ENCODE measurements around the gene STKLD1.
"Not testable (repeated sequence)": the region's sequence is repeated elsewhere in the genome, so short reads cannot be mapped to it uniquely, and the experiment has no call there.

The STKLD1 gene

DNA sequence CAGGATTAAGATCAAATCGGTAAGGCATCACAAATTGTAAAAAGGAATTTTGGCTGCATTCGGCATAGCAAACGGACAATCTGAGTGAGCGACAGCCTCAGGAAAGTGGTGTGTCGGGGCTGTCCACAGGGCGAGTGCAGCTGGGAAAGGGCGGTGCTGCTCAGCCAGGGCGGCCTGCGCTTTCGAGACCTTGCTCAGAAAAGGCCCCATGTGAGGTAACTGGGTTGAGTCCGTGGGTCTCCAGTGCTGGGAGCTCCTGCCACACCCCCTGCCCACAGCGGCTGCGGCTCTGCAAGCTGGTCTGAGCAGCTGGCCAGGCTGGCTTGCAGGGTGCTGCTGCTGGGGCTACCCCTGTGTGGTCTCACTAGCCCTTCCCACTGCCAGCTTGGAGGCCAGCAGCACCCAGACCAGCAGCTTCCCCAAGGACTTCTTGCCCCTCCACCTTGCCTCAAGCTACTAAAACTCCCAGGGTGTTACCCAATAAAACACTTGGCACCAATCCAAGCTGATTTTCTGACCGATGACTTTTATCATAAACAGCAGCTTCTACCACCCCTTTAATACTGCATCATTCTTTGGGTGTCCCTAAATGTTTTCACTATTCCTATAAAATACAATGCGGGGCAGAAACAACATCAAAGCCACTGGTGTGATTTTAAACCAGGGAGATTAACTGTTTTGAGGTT is 13.7 kb upstream of the STKLD1 start:
- DNase-seq (ENCODE audit: low spot score) = no peak

DNA sequence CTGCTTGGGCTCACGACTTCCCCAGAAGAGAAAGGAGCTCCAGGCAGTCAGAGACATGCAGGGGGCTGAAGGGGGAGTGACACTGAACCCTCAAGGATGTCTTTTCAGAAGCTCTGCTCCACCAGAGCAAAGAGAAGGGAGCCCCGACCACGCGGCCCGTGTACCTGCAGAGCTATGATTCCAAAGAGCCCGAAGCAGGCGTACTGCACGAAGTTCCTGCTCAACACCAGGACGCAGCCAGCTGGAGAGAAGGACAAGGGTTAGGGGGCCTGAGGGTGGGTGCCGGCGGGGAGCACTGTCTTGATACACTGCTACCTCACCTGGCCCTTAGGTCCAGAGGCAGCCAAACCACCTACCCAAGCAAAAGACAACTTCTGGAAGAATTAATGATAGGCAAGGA is 9.7 kb upstream of the STKLD1 start:
- no peak for DNase-seq (ENCODE audit: low spot score)

DNA sequence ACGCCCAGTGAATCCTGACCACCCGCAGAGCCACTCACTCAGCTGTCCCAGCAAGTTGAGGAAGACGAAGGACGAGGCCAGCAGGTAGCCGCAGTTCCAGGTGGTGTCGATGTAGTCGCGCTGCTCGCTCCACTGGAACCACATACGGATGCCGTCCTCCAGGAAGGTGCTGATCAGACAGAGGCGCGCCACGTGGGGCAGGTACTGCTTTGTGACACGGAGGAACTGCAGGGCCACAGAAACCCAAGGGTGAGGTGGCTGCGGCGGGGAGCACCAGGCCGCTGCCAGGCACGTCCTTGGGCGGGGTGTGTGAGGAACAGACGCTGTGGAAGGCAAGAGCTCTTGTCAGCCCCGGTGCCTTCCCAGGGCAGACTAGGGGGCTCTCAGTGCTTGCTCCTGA is 8.9 kb upstream of the STKLD1 start:
- DNase-seq (ENCODE audit: low spot score) = no peak

DNA sequence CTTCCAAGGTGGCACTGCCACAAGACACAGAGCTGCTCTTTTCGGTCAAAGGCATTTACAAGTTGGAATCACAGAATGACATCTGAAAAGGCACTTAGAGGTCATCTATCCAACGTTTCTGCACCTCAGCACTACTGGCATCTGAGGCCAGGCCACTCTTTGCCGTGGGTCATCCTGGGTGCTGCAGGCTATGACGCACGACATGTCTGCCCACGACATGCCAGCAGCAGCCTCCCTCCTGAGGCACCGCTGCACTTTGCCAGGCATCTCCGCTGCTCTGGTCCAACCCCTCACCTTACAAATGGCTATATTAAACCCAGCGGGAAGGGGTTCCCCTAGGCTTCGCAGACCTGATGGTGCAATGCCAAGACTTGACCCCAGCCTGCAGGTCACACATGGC is 8.4 kb upstream of the STKLD1 start:
- no peak for DNase-seq (ENCODE audit: low spot score)

DNA sequence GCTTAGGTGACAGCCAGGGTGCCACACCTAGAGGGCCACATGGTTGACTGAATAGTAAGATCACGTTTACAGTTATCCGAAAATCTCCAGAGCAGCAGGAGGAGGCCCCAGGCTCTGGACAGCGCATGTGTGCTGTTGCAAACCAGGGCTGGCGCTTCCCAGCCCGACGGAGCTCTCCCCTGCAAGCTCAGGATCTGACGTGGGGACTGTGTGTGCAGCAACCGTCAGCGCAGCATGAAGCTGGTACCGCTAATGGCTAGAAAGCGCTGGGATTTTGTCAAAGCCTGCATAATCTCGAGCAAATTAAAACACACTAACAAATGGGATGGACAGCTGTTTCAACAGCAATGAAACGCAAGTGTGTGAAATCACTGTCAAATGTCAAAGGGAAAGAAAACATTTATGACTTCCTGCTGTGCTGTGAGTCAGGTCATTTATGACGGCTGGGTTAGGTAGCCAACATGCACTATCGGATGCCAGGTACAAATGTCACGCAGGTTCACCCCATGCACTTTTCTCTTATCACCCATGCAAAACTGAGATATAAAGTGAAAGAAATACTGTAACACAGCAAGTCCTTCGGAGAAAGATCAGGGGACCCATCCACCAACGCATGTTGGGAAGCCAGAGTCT is 7.8 kb upstream of the STKLD1 start:
- DNase-seq (ENCODE audit: low spot score) = no peak

DNA sequence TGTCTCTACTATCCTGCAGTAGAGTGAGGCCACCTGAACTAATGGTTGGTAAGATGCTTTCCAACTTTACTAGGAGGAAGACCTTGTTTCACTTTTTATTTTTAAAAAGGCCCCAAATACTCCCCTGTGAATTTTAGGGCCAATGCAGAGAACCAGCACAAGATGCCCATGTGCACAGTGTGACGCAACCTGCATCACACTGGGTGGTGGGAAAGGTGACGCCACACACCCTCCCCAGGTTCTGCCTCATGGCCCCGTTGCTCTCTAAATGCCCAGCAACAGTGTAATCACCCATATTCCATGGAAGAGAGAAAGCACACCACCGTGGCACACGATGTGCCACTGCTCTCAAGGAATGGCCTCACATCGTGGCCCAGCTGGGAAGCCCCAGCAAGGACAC is 6.7 kb upstream of the STKLD1 start:
- no peak for DNase-seq (ENCODE audit: low spot score)

DNA sequence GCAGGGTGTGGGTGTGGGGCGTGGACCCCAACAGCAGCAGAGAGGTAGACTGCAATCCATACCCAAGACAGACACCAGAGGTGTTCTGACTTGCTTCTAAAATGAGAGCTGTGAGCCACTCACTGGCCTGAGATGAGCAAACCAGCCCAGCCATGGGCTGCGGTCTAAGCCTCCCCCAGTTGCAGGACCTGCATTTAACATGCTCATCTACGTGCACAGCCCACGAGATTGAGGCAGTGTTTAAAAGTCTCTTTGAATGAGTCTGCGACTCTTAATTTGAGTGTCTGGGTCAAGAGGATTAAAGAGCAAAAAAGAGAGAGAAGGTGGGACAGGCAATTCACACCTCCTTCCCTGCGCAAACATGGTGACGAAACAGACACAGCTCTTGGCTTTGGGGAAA is 6.2 kb upstream of the STKLD1 start:
- DNase-seq (ENCODE audit: low spot score) = no peak

DNA sequence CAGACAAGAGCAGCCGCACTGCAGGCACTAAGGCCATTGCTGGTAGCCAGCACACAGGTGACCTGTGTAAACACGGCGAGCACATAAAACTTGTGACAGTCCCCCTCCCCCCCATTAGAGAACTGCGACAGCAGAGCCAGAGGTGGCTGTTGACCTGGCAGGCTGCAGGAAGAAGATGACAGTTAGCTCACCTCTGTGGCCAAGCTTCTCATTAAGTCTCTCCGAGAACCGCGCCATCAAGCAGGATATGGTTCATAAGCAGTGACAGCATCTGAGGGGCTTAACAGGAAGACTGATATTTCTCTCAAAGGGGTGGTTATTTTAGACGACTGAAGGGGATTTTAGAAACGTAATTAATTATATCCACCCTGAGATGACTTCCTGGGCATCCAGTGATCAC is 5.5 kb upstream of the STKLD1 start:
- no peak for DNase-seq (ENCODE audit: low spot score)

GRCh38 chr9:133371261-133371711 is 4.9 kb upstream of the STKLD1 start:
- no peak for DNase-seq (ENCODE audit: low spot score)

DNA sequence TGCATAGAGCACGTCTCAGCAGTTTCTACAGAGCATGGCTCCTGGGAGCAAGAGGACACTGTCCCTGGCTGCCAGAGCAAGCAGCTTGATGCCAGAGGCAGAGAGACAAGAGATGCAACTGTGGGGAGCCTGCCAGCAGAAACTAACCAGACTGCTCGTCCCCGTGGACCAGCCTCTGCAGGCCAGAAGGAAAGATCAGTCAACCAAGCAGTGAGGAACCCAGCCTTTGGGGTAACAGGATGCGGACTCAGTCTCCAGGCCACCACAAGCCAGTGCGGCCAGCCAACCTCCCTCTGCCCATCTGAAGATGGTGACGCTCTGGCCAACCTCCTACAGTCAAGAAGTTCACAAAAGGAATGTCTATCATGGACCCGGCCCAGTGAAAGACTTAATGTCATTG is 4.0 kb upstream of the STKLD1 start:
- DNase-seq (ENCODE audit: low spot score) = no peak

DNA sequence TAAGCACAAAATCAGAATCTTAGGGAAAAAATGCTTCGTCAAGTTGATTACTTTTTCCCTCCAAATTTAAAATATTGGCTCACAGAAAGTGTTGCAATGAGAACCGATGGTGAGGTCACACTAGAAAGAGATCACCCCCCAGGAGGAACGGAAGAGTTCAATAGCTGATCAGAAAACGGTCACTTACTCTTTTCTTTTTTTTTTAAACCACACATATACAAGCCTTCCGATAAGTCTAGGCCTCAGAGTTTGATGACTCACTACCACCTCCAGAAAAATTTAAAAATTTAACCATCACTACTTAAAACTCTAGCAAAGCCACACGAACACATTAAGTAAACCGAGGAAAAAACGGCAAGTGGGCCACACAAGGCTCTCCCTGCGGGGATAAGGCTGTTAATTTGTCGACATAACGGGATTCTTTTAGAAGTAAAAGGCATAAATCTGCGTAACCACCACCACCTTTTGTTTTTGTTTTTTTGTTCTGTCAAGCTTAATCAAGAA is 1.5 kb upstream of the STKLD1 start:
- no peak for DNase-seq (ENCODE audit: low spot score)

DNA sequence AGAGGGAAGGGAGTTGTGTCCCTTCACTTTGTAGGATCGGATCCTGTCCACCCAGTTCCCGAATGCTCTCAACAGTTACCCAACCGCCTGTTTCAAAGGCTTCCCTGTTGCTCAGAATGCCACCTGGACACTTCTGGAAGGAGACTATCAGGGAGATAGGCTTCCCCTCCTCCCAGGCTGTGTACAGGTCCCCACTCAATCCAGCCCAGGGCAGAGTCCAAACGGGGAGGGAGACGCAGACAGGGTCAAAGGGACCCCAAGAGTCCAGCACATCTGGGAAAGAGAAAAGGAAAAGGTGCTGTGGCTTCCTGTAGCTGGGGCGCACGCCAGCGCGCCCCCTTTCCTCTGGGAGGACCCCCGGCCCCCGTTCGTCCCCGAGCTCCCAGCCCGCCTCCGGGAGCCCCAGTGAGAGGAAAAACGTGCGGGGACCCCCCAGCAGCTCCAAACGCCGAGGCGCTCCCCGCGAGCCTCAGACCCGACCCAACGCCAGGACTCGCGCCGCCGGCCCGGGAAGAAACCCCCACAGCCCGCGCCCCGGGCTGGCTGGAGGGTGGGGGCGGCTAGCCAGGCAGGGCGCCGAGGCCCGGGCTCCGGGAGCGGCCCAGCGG is 946 bp upstream of the STKLD1 start:
- DNase-seq (ENCODE audit: low spot score) = peak; percentile 72

DNA sequence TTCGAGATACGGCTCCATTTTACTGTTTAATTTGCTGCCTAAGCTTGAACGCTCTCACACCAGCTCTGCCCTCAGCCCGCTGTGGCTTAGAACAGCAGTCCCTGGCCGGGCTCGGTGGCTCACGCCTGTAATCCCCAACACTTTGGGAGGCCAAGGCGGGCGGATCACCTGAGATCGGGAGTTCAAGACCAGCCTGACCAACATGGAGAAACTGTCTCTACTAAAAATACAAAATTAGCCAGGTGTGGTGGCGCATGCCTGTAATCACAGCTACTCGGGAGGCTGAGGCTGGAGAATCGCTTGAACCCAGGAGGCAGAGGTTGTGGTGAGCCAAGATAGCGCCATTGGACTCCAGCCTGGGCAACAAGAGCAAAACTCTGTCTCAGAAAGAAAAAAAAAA is 1.1 kb downstream of the STKLD1 start:
- not testable (repeated sequence) for DNase-seq (ENCODE audit: low spot score)

- no peak for DNase-seq (ENCODE audit: low spot score)
Measured at GRCh38 chr9:133377721-133378216, 1.6 kb downstream of the STKLD1 start.

GRCh38 chr9:133378408-133378962 is 2.3 kb downstream of the STKLD1 start:
- no peak for DNase-seq (ENCODE audit: low spot score)

DNA sequence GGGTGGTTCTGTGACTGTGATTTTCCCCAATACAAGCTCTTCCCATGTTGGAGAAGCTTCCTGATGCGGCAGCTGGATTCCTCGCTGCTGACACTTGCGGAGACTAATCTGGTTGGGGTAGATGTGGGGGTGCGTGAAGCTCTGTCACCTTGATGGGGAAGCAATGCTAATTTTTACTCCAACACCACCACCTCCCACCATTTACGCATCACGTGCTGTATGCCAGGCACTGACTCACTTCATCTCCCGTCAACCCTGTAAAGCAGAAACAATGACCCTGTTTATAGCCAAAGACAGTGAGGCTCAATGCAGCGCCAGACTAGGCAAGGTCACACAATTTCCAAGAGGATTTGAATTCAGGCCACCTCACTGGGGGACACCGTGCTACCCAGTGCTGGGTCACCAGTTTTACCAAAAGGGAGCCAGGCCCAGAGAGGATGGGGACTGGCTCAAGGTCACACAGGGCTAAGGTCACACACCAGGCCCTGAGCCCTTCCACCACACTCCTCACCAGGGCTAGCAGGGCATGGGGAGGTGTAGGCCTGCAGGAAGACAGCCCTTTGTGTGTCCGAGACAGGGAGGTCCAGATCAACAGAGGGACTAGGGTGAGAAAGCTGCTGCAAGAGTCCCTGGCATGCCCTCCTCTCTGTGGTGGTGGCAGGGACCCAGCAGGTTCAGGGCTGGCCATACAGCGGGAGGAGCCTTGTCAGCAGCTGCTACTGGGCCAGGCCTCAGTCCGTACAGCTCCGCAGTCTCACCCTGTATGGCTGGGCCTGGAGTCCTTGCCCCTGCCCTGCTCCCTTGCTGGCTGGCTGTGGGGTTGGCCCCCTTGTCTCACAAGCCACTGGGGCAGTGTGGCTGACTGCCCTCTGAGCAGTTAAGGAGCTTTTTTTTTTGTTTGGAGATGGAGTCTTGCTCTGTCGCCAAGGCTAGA is 3.3 kb downstream of the STKLD1 start:
- no peak for DNase-seq (ENCODE audit: low spot score)

DNA sequence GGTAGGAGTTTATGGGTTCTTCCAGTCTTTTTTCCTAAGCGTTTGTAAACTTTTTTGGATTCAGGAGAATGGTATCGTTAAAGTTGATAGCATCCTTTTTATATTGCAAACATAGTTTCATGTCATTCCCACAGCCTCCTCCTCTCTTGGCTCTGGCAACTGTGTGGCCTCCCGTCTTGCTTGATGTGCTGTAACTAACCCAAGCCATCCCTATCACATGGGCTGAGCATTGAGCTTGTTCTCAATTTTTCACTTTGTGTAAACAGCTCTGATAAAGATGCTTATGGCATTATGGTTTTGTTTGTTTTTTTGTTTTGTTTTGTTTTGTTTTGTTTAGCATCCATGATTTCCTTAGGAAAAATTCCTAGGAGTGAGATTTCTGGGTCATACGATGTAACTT is 4.6 kb downstream of the STKLD1 start:
- no peak for DNase-seq (ENCODE audit: low spot score)

GRCh38 chr9:133382507-133383141 is 6.5 kb downstream of the STKLD1 start:
- DNase-seq (ENCODE audit: low spot score) = no peak

DNA sequence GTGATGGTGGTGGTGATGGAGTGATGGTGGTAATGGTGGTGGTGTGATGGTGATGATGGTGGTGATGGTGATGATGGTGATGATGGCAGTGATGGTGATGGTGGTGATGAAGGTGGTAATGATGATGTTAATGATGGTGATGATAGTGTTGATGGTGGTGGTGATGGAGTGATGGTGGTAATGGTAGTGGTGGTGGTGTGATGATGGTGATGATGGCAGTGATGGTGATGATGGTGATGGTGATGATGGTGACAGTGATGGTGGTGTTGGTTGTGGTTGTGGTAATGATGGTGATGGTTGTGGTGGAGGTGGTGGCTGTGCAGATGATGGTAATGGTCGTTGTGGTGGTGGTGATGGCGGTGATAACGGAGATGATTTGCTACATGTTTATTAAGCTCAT is 7.3 kb downstream of the STKLD1 start:
- DNase-seq (ENCODE audit: low spot score) = no peak

DNA sequence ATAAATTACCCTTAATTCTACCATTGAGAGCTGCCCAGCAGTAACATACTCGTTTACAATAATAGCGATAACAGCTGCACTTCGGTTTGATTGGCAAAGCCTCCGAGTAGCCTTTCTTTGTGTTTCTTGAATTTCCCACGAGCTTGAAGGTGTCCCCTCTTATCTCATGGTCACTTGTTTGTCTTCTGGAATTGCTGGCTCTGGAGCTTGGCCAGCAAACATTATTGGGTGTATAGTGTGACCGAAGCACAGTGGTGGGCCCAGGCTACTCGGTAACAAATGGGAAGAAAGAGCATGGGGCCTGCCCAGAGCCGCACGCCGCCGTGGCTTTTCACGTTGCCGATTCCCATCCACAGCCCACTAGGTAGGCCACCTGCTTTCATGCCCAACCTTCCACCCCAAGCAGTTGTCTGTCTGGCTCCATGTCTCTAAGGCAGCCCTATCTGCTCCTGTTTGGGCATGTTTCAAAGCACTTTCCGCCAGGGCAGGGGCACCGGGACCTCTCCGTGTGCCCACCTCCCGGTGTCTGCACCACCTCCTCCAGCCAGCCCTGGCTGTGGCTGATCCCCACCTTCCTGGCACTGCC is 8.7 kb downstream of the STKLD1 start:
- DNase-seq (ENCODE audit: low spot score) = no peak

DNA sequence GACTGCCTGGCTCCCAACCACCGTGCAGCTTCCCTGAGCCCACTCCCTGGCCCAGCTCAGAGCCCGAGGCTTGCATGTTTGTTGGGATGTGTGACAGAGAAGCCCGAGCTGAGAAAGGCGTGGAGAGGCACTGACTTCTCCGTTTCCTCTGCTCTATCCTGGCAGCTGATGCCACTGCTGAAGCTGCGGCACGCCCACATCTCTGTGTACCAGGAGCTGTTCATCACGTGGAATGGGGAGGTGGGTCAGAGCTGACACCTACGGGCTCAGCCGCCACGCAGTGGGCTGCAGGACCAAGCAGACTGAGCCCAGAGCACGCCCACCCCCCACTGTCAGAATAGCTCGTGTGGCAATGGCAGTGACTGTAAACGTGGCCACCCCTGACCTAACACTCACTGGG is 9.3 kb downstream of the STKLD1 start:
- no peak for DNase-seq (ENCODE audit: low spot score)

All from HuH-7 (cell line).